H1 (cell line): ENCODE data around the gene FRRS1. TPM values are rescaled to one million over a fixed set of nuclear protein-coding genes. Genes with fewer than 3 reads are reported as not detected.

Experiments used
- CTCF ChIA-PET: fragments of 300-600 bp; sonication (Branson Sonifier 250); formaldehyde crosslinking; loops from one replicate; lab custom pipeline; 2021; ENCODE audit not compliant: partially characterized antibody; lab: Charles Lee
- POLR2A ChIA-PET: fragments of 300-600 bp; sonication (Branson Sonifier 250); formaldehyde crosslinking; loops from one replicate; lab custom pipeline; 2021; ENCODE audit warnings: inconsistent platforms; ENCODE audit not compliant: partially characterized antibody; lab: Charles Lee
- DNase-seq, 2 experiments: peaks; one replicate each; pipeline versions ENCODE4 v3.0.0 to v3.0.0-alpha.2; 2010 to 2022; ENCODE audit warnings: low spot score in 2 of 2, low read depth in 1 of 2, mixed read lengths in 1 of 2
- FAIRE-seq: peaks from 2 replicates; lab custom pipeline; 2011; peaks lifted over from hg19 to GRCh38; lab: Jason Lieb, UNC
- H2AFZ ChIP-seq: 2 replicates; pipeline ENCODE4 v1.8.1; 2012; ENCODE audit warnings: low read length, inconsistent platforms
- H2AK5ac ChIP-seq: 2 replicates; pipeline ENCODE4 v1.6.1; 2013; ENCODE audit warnings: low read depth, low read length
- H2BK120ac ChIP-seq: replicated peaks from 2 replicates; pipeline ENCODE3; 2013; ENCODE audit warnings: low read depth, low read length, inconsistent platforms
- H2BK12ac ChIP-seq: 2 replicates; pipeline ENCODE4 v1.6.1; 2013; ENCODE audit warnings: low read depth, low read length
- H2BK15ac ChIP-seq: 2 replicates; pipeline ENCODE4 v1.6.1; 2013; ENCODE audit warnings: low read length
- H2BK20ac ChIP-seq: 2 replicates; pipeline ENCODE4 v1.6.1; 2013; ENCODE audit warnings: low read length
- H2BK5ac ChIP-seq: 2 replicates; pipeline ENCODE4 v1.6.1; 2013; ENCODE audit warnings: low read depth, low read length
- H3K14ac ChIP-seq: 2 replicates; pipeline ENCODE4 v1.6.1; 2013; ENCODE audit warnings: inconsistent platforms; ENCODE audit not compliant: insufficient read length
- H3K18ac ChIP-seq: 2 replicates; pipeline ENCODE4 v1.6.1; 2013; ENCODE audit warnings: low read length; ENCODE audit errors: extremely low read depth
- H3K23ac ChIP-seq: 2 replicates; pipeline ENCODE4 v1.6.1; 2013; ENCODE audit warnings: inconsistent platforms; ENCODE audit not compliant: insufficient read length
- H3K23me2 ChIP-seq: 2 replicates; pipeline ENCODE4 v1.6.1; 2013; ENCODE audit warnings: low read depth, low read length
- H3K27ac ChIP-seq: 2 replicates; pipeline ENCODE4 v1.6.1; 2011; ENCODE audit warnings: low read depth, low read length, inconsistent platforms
- H3K27me3 ChIP-seq, 4 experiments: replicated peaks in 1 of 4; 1 replicate in 1 of 4; 2 replicates in 3 of 4; pipeline versions ENCODE4 v1.6.1 to v1.8.1; 2011 to 2013; ENCODE audit warnings: low read length in 3 of 4, mild to moderate bottlenecking in 3 of 4, inconsistent platforms in 2 of 4, mixed read lengths in 2 of 4, moderate library complexity in 1 of 4; ENCODE audit not compliant: control insufficient read depth in 3 of 4, insufficient read depth in 3 of 4; ENCODE audit errors: extremely low read depth in 1 of 4
- H3K36me3 ChIP-seq, 4 experiments: 2 replicates each; pipeline versions ENCODE4 v1.6.1 to v1.8.1; 2011 to 2013; ENCODE audit warnings: mild to moderate bottlenecking in 4 of 4, low read length in 3 of 4, moderate library complexity in 2 of 4, control low read depth in 1 of 4, inconsistent platforms in 1 of 4; ENCODE audit not compliant: insufficient read depth in 4 of 4, control insufficient read depth in 2 of 4
- H3K4ac ChIP-seq: replicated peaks from 2 replicates; pipeline ENCODE3; 2013; ENCODE audit warnings: low read length, low read depth, mixed read lengths, inconsistent platforms; ENCODE audit not compliant: insufficient read length
- H3K4me1 ChIP-seq, 4 experiments: replicated peaks in 1 of 4; 1 replicate in 1 of 4; 2 replicates in 3 of 4; pipeline versions ENCODE4 v1.6.1 to v1.8.1; 2011 to 2013; ENCODE audit warnings: low read length in 3 of 4, inconsistent platforms in 2 of 4, mixed read lengths in 1 of 4; ENCODE audit not compliant: insufficient read depth in 4 of 4, control insufficient read depth in 3 of 4
- H3K4me2 ChIP-seq, 2 experiments: 2 replicates each; pipeline versions ENCODE4 v1.6.1 to v1.8.1; 2011 to 2013; ENCODE audit warnings: low read depth in 2 of 2, low read length in 2 of 2, control low read depth in 1 of 2, inconsistent platforms in 1 of 2, mild to moderate bottlenecking in 1 of 2; ENCODE audit not compliant: insufficient read depth in 1 of 2
- H3K4me3 ChIP-seq, 4 experiments: fragments of 200-600, 300-600 bp in 1 of 4; sonication (generic), shearing (Covaris generic), sonication (Bioruptor Twin) in 1 of 4; 2 replicates each; pipeline versions ENCODE4 v1.5.1 to v1.8.1; 2011 to 2016; ENCODE audit warnings: low read length in 4 of 4, low read depth in 3 of 4, control low read depth in 2 of 4, inconsistent platforms in 2 of 4, mild to moderate bottlenecking in 2 of 4, mixed read lengths in 1 of 4, moderate library complexity in 1 of 4; ENCODE audit not compliant: insufficient read depth in 2 of 4; ENCODE audit errors: extremely low read depth in 1 of 4
- H3K56ac ChIP-seq: replicated peaks from 2 replicates; pipeline ENCODE3; 2013; ENCODE audit warnings: low read depth, mild to moderate bottlenecking, mixed read lengths, low read length, inconsistent platforms; ENCODE audit not compliant: insufficient read length
- H3K79me1 ChIP-seq: 2 replicates; pipeline ENCODE4 v1.6.1; 2013; ENCODE audit warnings: low read depth, low read length, control low read depth
- H3K79me2 ChIP-seq, 2 experiments: 2 replicates each; pipeline versions ENCODE4 v1.6.1 to v1.8.1; 2012 to 2013; ENCODE audit warnings: low read length in 2 of 2, mild to moderate bottlenecking in 2 of 2, inconsistent platforms in 1 of 2; ENCODE audit not compliant: insufficient read depth in 2 of 2, control insufficient read depth in 1 of 2
- H3K9ac ChIP-seq, 4 experiments: replicated peaks in 1 of 4; 1 replicate in 1 of 4; 2 replicates in 3 of 4; pipeline versions ENCODE4 v1.6.1 to v1.8.1; 2011 to 2013; ENCODE audit warnings: low read depth in 3 of 4, low read length in 3 of 4, control low read depth in 2 of 4, mild to moderate bottlenecking in 2 of 4, moderate library complexity in 2 of 4, inconsistent platforms in 1 of 4; ENCODE audit errors: extremely low read depth in 1 of 4
- H3K9me3 ChIP-seq, 2 experiments: 2 replicates each; pipeline versions ENCODE4 v1.6.1 to v1.8.1; 2012 to 2013; ENCODE audit warnings: mild to moderate bottlenecking in 2 of 2, moderate library complexity in 2 of 2, control low read depth in 1 of 2, inconsistent platforms in 1 of 2, low read depth in 1 of 2, low read length in 1 of 2, mixed read lengths in 1 of 2; ENCODE audit not compliant: insufficient read depth in 2 of 2
- H4K20me1 ChIP-seq, 2 experiments: replicated peaks in 1 of 2; 2 replicates each; pipeline versions ENCODE3 to v1.8.1; 2011 to 2013; ENCODE audit warnings: inconsistent platforms in 2 of 2, low read length in 2 of 2, mild to moderate bottlenecking in 1 of 2; ENCODE audit not compliant: insufficient read depth in 2 of 2, control insufficient read depth in 1 of 2
- H4K5ac ChIP-seq: 2 replicates; pipeline ENCODE4 v1.6.1; 2013; ENCODE audit warnings: low read length, low read depth, mixed read lengths, inconsistent platforms; ENCODE audit not compliant: insufficient read length
- H4K8ac ChIP-seq: 2 replicates; pipeline ENCODE4 v1.8.0; 2013; ENCODE audit warnings: mild to moderate bottlenecking, moderate library complexity, low read length, inconsistent platforms; ENCODE audit not compliant: insufficient read depth; ENCODE audit errors: extremely low read depth
- H4K91ac ChIP-seq: replicated peaks from 2 replicates; pipeline ENCODE3; 2013; ENCODE audit warnings: low read length, mixed read lengths, inconsistent platforms; ENCODE audit not compliant: insufficient read length
- BACH1 ChIP-seq: IDR thresholded peaks from 2 replicates; pipeline ENCODE4 v1.6.1; 2012; ENCODE audit warnings: low read length, improper control_type of control experiment
- CHD2 ChIP-seq: IDR thresholded peaks from 2 replicates; pipeline ENCODE4 v1.6.1; 2012; ENCODE audit warnings: low read length, improper control_type of control experiment
- CREB1 ChIP-seq: IDR thresholded peaks from 2 replicates; pipeline ENCODE4 v1.6.1; 2012; ENCODE audit warnings: inconsistent platforms
- JUND ChIP-seq: IDR thresholded peaks from 2 replicates; pipeline ENCODE4 v1.6.1; 2011; ENCODE audit warnings: mild to moderate bottlenecking, improper control_type of control experiment, low read length
- RNF2 ChIP-seq: fragments of 200-900, 300-1000 bp; sonication (generic); IDR thresholded peaks from 2 replicates; pipeline ENCODE4 v1.7.1; 2016; ENCODE audit warnings: borderline replicate concordance, low read depth, mild to moderate bottlenecking, antibody characterized with exemption, low read length; ENCODE audit not compliant: poor library complexity, severe bottlenecking; ENCODE audit errors: missing control alignments
- SP2 ChIP-seq: IDR thresholded peaks from 2 replicates; pipeline ENCODE4 v1.6.1; 2012; ENCODE audit warnings: mild to moderate bottlenecking, low read length, inconsistent platforms
- SUZ12 ChIP-seq: fragments of 200-600 bp; sonication (generic); IDR thresholded peaks from 2 replicates; pipeline ENCODE4 v1.6.1; 2012; ENCODE audit warnings: mild to moderate bottlenecking, inconsistent platforms, low read length, moderate library complexity, mixed read lengths
- TAF1 ChIP-seq: IDR thresholded peaks from 2 replicates; pipeline ENCODE4 v1.6.1; 2011; ENCODE audit warnings: mild to moderate bottlenecking, low read depth, low read length
- WGBS, 2 experiments: shearing (Covaris generic) in 1 of 2; methylation state at CpG; one replicate each; pipeline versions ENCODE4 v1.1.6 to v1.1.7; 2013 to 2015; ENCODE audit warnings: low lambda C conversion rate in 2 of 2, mixed read lengths in 2 of 2, inconsistent platforms in 1 of 2, low coverage in 1 of 2, missing lambda C conversion rate in 1 of 2; ENCODE audit not compliant: insufficient replicate concordance in 2 of 2, insufficient coverage in 1 of 2, insufficient read length in 1 of 2; ENCODE audit errors: extremely low coverage in 1 of 2, missing lambda C conversion rate in 1 of 2; 5-methylcytosine and 5-hydroxymethylcytosine counted together
- polyA plus RNA-seq, 7 experiments: library from polyadenylated mRNA; depleted of rRNA in 3 of 7; stranded (reverse) in 5 of 7; unstranded in 2 of 7; fragments of >200 nt in 5 of 7; fragments of 200-250 nt in 2 of 7; gene quantifications; 1 replicate in 5 of 7; 2 replicates in 1 of 7; 4 replicates in 1 of 7; pipeline versions ENCODE4 v1.2.1 to v1.2.3, GENCODE V29; 2011 to 2013; ENCODE audit warnings: missing spikeins in 2 of 7, mixed read lengths in 2 of 7
- total RNA-seq: library from RNA; stranded (reverse); fragmentation: NEBNext Ultra II Directional; extraction: Animal tissue kit (Norgen Biotek cat#: 25700); gene quantifications from 2 replicates; pipeline ENCODE4 v1.2.1, GENCODE V29; 2021
- TF ChIP-seq, protein P1 (sequence below): IDR thresholded peaks from 2 replicates; pipeline ENCODE4 v1.6.1; 2012; ENCODE audit warnings: low read length, inconsistent platforms

FRRS1 gene
- total and polyA plus RNA-seq, 2 of the 8 experiments (the other 6 are each of a cell fraction or from before 2014, with no cell fraction given): 3.5 to 6.5 TPM

DNA sequence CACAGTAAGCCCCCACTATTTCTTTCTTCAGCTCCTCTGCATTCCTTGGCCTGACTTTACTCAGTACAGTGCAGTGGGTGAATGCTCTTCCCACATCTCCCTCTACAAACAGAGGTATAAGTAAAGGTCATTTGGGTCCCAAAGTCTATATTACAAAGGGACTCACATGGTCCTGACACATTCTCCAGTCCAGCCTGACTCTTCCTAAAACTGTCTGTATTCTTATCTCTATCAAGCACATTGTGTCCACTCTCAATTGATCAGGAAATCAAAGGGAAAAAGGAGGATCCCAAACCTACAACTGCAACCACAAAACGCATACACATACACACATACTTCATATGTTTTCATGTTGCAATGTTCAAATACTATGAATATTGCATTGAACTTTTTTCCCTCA lies 49.4 kb downstream of the FRRS1 start:
- DNase-seq (no peak), FAIRE-seq (no peak)
- H3K23ac ChIP-seq: no peak overlapping the region
- H3K4ac ChIP-seq: no peak overlapping the region
- no peak overlapping the region for H3K4me3 ChIP-seq
- peaks cover 3% of the 10 kb centered on the region; the same call in 1 of the 2 replicates for H3K23me2 ChIP-seq
- no peak overlapping the region for H2BK12ac ChIP-seq
- H4K91ac ChIP-seq: no peak overlapping the region
- no peak overlapping the region for H4K5ac ChIP-seq
- no peak overlapping the region for H2BK20ac ChIP-seq
- ChIA-PET POLR2A (no interaction called here), CTCF (interaction anchor here (0.5 to 1.6 kb wide), 4 partner anchors 10 to 660 kb away, joined by 3 to 7 read pairs (median 4); no protein-coding TSS in a partner anchor)
- H2AK5ac ChIP-seq: no peak overlapping the region
- no peak overlapping the region for H3K56ac ChIP-seq
- H3K4me1 ChIP-seq: no peaks in the 10 kb centered on the region
- peaks cover 0 to 3% (median 0%) of the 10 kb centered on the region in 4 experiments; a peak in 1 of 8 replicates for H3K36me3 ChIP-seq
- no peak overlapping the region for H3K18ac ChIP-seq
- no peak overlapping the region for H2BK15ac ChIP-seq
- no peak overlapping the region for H4K8ac ChIP-seq
- no peak overlapping the region for H3K9ac ChIP-seq
- H3K79me1 ChIP-seq: no peaks in the 10 kb centered on the region
- H2AFZ ChIP-seq: no peak overlapping the region
- H2BK120ac ChIP-seq: no peak overlapping the region
- H3K4me2 ChIP-seq: no peak overlapping the region
- H3K27me3 ChIP-seq: no peaks in the 10 kb centered on the region
- WGBS, 2 experiments: 88% methylated on average over 1 of the region's 1 CpG; no CpG with 5 or more reads in 1 of the 2 experiments
- H3K27ac ChIP-seq: no peak overlapping the region
- H3K14ac ChIP-seq: no peak overlapping the region
- no peaks in the 10 kb centered on the region for H3K9me3 ChIP-seq
- no peak overlapping the region for H2BK5ac ChIP-seq
- no peaks in the 10 kb centered on the region for H3K79me2 ChIP-seq
- H4K20me1 ChIP-seq: no peaks in the 10 kb centered on the region
- TF ChIP-seq CHD2 (no peak), CREB1 (no peak), BACH1 (no peak), SP2 (no peak), SUZ12 (no peak), TAF1 (no peak), JUND (no peak), RNF2 (no peak)
- TF ChIP-seq, protein P1, sequence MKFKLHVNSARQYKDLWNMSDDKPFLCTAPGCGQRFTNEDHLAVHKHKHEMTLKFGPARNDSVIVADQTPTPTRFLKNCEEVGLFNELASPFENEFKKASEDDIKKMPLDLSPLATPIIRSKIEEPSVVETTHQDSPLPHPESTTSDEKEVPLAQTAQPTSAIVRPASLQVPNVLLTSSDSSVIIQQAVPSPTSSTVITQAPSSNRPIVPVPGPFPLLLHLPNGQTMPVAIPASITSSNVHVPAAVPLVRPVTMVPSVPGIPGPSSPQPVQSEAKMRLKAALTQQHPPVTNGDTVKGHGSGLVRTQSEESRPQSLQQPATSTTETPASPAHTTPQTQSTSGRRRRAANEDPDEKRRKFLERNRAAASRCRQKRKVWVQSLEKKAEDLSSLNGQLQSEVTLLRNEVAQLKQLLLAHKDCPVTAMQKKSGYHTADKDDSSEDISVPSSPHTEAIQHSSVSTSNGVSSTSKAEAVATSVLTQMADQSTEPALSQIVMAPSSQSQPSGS: no peak
